ENCODE measurements around the gene LMOD3.

LMOD3 gene

DNA sequence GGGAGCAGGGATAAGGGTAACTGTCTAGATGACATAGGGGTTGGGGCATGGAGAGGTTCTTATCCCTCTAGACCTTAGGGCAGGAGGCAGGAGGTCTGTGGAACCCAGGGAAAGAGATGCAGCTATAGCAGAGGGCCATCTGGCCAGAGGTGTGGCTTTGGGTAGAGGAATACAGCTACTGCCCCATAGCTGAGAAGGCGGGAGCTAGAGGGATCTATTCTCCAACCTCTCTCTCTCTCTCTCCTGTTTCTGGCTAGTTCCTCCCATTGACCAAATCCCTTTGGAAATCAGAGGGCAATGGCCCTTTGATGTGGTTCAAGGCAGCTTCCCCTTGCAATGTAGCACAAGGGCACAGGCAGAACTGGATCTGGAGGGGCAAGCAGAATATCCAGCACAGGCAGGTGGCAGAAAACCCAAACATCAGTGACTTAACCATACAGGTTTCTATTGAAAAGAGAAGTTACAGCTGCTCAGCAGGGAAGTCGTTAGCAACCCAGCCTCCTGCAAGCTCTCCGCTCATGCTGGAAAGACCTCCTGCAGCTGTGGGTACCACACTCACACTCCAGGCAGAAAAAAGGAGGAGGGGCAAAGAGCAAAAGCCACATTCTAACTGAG, 22.3 kb upstream of the LMOD3 start:
- Histone ChIP-seq H3K27me3 (ENCODE audit: control insufficient read depth, insufficient read depth, low read length) (no peaks in the 10 kb centered on the region), H3K9ac (ENCODE audit: low read depth, low read length) (no peak overlapping the region), H3K4me2 (ENCODE audit: low read length) (no peak overlapping the region), H3K36me3 (ENCODE audit: insufficient read depth, low read length) (no peaks in the 10 kb centered on the region), H3K4me1 (ENCODE audit: control insufficient read depth, insufficient read depth, low read length) (peaks cover 14% of the 10 kb centered on the region), H3K4me3 (ENCODE audit: low read length) (no peak overlapping the region), H3K9me3 (replicated peaks; ENCODE audit: low read length) (no peaks in the 10 kb centered on the region)

DNA sequence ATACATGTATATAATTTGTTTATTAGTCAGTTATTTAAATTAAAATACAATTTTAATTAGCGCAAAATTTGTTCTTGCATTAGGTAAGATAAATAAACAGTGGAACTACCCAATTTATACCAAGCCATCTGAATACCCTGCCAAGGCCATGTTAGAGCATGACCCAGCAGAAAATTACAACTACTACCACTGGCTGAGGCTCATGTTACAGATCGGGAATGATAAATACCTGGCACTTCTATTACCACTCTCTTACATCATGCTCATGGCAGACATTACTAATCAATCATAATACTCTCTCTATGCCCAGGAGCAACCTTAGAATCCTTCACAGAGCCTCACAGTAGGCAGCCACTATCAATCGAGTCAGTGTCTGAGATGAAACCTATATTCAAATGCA, 21.2 kb upstream of the LMOD3 start:
- Histone ChIP-seq H3K36me3 (ENCODE audit: insufficient read depth, low read length) (no peaks in the 10 kb centered on the region), H3K4me1 (ENCODE audit: control insufficient read depth, insufficient read depth, low read length) (peaks cover 14% of the 10 kb centered on the region), H3K9ac (ENCODE audit: low read depth, low read length) (no peak overlapping the region), H3K4me3 (ENCODE audit: low read length) (no peak overlapping the region), H3K4me2 (ENCODE audit: low read length) (no peak overlapping the region), H3K27me3 (ENCODE audit: control insufficient read depth, insufficient read depth, low read length) (no peaks in the 10 kb centered on the region), H3K9me3 (replicated peaks; ENCODE audit: low read length) (no peaks in the 10 kb centered on the region)

DNA sequence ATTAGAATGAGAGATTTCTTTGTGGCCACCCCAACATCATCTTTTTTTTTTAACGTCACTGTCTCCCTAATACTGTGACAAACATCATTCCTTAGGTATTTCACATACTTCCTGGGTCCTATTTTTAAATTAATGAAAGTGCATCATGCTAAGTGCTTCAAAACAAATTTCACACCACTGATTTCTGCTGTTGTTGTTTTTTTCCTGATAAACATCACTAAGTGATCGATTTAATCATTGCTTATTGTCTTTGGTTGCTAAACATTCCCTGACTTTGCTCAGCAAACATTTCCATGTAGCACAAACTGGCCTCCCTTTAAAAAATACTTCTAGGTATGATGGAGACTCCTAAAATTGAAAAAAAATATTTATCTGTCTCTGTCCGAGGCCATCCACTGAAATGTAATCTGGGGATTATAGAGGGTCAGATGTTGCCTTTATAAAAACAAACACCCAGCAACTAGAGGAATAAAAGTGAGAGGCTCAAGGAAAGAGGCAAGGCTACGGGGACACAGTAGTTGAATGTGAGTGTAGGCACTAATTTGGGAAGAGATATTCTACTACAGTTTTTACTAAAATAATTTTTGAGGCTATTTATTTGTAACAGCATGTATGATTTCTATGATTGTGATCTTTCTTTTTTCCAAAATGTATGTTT, 20.5 kb upstream of the LMOD3 start:
- Histone ChIP-seq H3K9ac (ENCODE audit: low read depth, low read length) (no peak overlapping the region), H3K9me3 (replicated peaks; ENCODE audit: low read length) (no peaks in the 10 kb centered on the region), H3K36me3 (ENCODE audit: insufficient read depth, low read length) (no peaks in the 10 kb centered on the region), H3K4me3 (ENCODE audit: low read length) (no peak overlapping the region), H3K4me1 (ENCODE audit: control insufficient read depth, insufficient read depth, low read length) (peaks cover 14% of the 10 kb centered on the region), H3K4me2 (ENCODE audit: low read length) (no peak overlapping the region), H3K27me3 (ENCODE audit: control insufficient read depth, insufficient read depth, low read length) (no peaks in the 10 kb centered on the region)

DNA sequence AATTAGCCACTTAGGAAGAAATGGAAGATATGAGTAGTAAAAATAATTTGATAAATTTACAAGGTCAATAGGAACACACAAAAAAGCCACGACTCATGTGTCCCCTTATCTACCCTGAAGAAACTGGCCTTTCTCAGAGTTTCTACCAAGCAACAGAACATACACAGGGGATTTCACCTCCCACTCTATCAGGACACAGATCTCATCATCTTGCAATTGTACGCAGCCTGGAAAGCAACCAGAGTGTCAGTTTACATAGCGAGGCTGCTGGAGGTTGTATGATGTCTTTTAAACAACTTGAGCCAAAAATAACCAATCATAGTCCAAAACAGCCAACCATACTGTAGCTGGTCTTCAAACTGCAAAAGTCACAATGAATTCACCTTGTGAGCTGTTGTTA, 19.7 kb upstream of the LMOD3 start:
- Histone ChIP-seq H3K9ac (ENCODE audit: low read depth, low read length) (no peak overlapping the region), H3K9me3 (replicated peaks; ENCODE audit: low read length) (no peaks in the 10 kb centered on the region), H3K4me2 (ENCODE audit: low read length) (no peak overlapping the region), H3K36me3 (ENCODE audit: insufficient read depth, low read length) (no peaks in the 10 kb centered on the region), H3K27me3 (ENCODE audit: control insufficient read depth, insufficient read depth, low read length) (no peaks in the 10 kb centered on the region), H3K4me1 (ENCODE audit: control insufficient read depth, insufficient read depth, low read length) (peaks cover 14% of the 10 kb centered on the region), H3K4me3 (ENCODE audit: low read length) (no peak overlapping the region)

DNA sequence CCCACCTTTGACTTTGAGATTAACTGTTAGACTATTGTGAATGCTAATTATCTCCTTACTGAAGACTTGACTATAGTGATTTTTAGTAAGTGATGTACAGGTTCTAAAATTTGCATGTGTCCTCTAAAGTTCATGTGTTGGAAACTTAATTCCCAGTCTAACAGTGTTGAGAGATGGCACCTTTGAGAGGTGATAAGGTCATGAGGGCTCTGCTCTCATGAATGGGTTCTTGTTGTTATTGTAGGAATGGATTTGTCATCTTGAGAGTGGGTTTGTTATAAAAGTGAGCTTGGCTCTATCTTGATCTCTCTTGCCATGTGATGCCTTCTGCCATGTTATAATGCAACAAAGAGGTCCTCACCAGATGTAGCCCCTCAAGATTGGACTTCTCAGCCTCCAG, 18.9 kb upstream of the LMOD3 start:
- Histone ChIP-seq H3K4me3 (ENCODE audit: low read length) (no peak overlapping the region), H3K4me1 (ENCODE audit: control insufficient read depth, insufficient read depth, low read length) (peaks cover 14% of the 10 kb centered on the region), H3K9me3 (replicated peaks; ENCODE audit: low read length) (no peaks in the 10 kb centered on the region), H3K27me3 (ENCODE audit: control insufficient read depth, insufficient read depth, low read length) (no peaks in the 10 kb centered on the region), H3K4me2 (ENCODE audit: low read length) (no peak overlapping the region), H3K9ac (ENCODE audit: low read depth, low read length) (no peak overlapping the region), H3K36me3 (ENCODE audit: insufficient read depth, low read length) (no peaks in the 10 kb centered on the region)

DNA sequence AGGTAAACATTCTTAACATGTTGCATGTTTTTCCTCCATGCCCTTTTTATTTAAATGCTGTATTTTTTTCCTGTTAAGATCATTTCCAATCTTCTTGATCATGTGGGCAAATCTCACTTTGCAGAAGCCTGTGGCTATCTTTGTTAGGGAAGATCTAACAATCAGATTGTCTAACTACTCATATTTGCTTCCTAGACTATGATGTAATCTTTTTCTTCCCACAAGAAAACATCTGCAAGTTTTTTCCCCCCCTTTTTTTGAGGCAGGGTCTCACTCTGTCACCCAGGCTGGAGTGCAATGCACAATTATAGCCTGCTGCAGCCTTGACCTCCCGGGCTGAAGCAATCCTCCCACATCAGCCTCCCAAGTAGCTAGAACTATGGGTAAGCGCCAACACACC, 15.0 kb upstream of the LMOD3 start:
- Histone ChIP-seq H3K4me3 (ENCODE audit: low read length) (no peak overlapping the region), H3K27me3 (ENCODE audit: control insufficient read depth, insufficient read depth, low read length) (no peaks in the 10 kb centered on the region), H3K36me3 (ENCODE audit: insufficient read depth, low read length) (no peaks in the 10 kb centered on the region)

DNA sequence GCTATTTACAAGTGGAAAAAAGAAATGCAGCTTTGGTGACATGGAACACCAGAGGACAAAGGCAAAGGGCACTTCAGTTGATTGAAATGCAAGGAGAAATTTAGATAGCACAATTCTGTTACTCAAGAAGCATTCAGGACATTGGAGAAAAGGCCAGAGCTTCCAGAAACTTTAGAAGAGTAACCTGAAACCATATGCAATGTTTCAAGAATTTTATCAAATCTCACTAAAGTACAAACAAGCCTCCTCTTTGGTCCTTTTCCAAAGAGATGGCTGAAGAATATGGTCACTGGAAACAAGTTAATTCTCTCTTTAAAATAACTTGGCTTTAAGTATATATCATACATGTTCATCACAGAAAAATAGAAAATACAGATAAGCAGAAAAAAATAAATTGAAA, 14.6 kb upstream of the LMOD3 start:
- H3K4me2 ChIP-seq (ENCODE audit: low read length): no peak overlapping the region
- no peaks in the 10 kb centered on the region for H3K27me3 ChIP-seq (ENCODE audit: control insufficient read depth, insufficient read depth, low read length)
- no peak overlapping the region for H3K9ac ChIP-seq (ENCODE audit: low read depth, low read length)
- H3K4me3 ChIP-seq (ENCODE audit: low read length): no peak overlapping the region
- no peaks in the 10 kb centered on the region for H3K36me3 ChIP-seq (ENCODE audit: insufficient read depth, low read length)
- no peaks in the 10 kb centered on the region for H3K9me3 ChIP-seq (replicated peaks; ENCODE audit: low read length)
- H3K4me1 ChIP-seq (ENCODE audit: control insufficient read depth, insufficient read depth, low read length): peaks cover 1% of the 10 kb centered on the region

More for the DNA sequence above, 15.0 kb upstream of the LMOD3 start:
- Histone ChIP-seq H3K9me3 (replicated peaks; ENCODE audit: low read length) (no peaks in the 10 kb centered on the region), H3K4me2 (ENCODE audit: low read length) (no peak overlapping the region), H3K9ac (ENCODE audit: low read depth, low read length) (no peak overlapping the region), H3K4me1 (ENCODE audit: control insufficient read depth, insufficient read depth, low read length) (peaks cover 5% of the 10 kb centered on the region)

DNA sequence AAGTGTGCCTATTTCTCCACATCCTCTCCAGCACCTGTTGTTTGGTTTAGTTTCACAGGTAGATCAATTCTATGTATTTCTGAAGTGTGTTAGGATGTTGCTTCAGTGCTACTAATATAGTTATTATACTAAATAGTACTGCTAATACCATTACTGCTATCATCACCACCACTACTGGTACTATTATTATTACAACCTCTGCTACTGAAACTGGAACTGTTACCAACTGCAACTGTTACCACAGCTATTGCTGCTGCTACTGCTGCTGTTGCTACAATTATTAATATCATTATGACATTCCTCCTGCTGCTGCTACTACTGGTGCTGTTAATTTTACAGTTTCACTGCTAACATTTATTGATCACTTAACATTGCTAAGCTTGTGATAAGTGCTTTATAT, 8.3 kb upstream of the LMOD3 start:
- Histone ChIP-seq H3K4me2 (ENCODE audit: low read length) (no peak overlapping the region), H3K4me1 (ENCODE audit: control insufficient read depth, insufficient read depth, low read length) (no peaks in the 10 kb centered on the region), H3K4me3 (ENCODE audit: low read length) (no peak overlapping the region), H3K9me3 (replicated peaks; ENCODE audit: low read length) (no peaks in the 10 kb centered on the region), H3K9ac (ENCODE audit: low read depth, low read length) (no peak overlapping the region), H3K27me3 (ENCODE audit: control insufficient read depth, insufficient read depth, low read length) (no peaks in the 10 kb centered on the region), H3K36me3 (ENCODE audit: insufficient read depth, low read length) (no peaks in the 10 kb centered on the region)

DNA sequence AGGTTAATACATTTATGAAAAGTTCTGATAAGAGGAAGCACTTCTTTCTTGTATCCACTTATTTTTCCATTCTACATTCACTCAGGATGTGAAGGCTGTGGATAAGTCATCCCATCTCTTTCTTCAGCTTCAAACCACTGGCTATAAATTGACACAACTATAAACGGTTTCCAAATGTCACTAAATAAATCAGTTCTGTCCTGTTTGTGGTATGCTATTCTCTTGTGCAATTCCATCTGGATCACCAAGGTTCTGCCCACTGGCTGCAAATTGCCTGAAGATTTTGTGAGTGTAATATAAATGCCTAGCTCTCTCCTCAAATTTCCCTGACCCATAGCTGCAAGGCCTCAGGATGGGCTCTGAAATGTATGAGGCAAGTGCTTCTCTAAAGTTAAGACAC, 7.1 kb upstream of the LMOD3 start:
- Histone ChIP-seq H3K4me2 (ENCODE audit: low read length) (no peak overlapping the region), H3K4me1 (ENCODE audit: control insufficient read depth, insufficient read depth, low read length) (no peaks in the 10 kb centered on the region), H3K9ac (ENCODE audit: low read depth, low read length) (no peak overlapping the region), H3K27me3 (ENCODE audit: control insufficient read depth, insufficient read depth, low read length) (no peaks in the 10 kb centered on the region), H3K4me3 (ENCODE audit: low read length) (no peak overlapping the region), H3K36me3 (ENCODE audit: insufficient read depth, low read length) (no peaks in the 10 kb centered on the region), H3K9me3 (replicated peaks; ENCODE audit: low read length) (no peaks in the 10 kb centered on the region)

DNA sequence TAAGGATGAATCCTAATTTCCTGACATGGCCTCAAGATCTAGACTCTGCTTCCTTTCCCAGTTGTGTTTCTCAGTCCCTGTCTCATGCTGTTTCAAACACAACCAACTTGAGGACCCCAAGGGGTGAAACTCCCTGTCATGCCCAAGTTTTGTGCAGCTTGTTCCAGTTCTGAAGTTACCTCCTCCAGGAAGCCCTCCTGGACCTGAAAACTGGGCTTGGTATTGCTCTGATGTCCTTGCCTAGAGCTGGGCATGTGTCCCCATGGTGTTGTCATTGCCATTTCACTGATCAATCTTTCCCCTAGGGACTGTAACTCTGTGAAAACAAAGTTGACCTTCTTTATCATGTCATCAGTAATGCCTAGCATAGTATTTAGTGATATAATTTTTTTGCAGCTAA, 6.1 kb upstream of the LMOD3 start:
- H3K9ac ChIP-seq (ENCODE audit: low read depth, low read length): no peak overlapping the region
- no peak overlapping the region for H3K4me3 ChIP-seq (ENCODE audit: low read length)
- H3K36me3 ChIP-seq (ENCODE audit: insufficient read depth, low read length): no peaks in the 10 kb centered on the region
- H3K4me2 ChIP-seq (ENCODE audit: low read length): no peak overlapping the region
- H3K4me1 ChIP-seq (ENCODE audit: control insufficient read depth, insufficient read depth, low read length): no peaks in the 10 kb centered on the region
- H3K9me3 ChIP-seq (replicated peaks; ENCODE audit: low read length): no peaks in the 10 kb centered on the region
- no peaks in the 10 kb centered on the region for H3K27me3 ChIP-seq (ENCODE audit: control insufficient read depth, insufficient read depth, low read length)

DNA sequence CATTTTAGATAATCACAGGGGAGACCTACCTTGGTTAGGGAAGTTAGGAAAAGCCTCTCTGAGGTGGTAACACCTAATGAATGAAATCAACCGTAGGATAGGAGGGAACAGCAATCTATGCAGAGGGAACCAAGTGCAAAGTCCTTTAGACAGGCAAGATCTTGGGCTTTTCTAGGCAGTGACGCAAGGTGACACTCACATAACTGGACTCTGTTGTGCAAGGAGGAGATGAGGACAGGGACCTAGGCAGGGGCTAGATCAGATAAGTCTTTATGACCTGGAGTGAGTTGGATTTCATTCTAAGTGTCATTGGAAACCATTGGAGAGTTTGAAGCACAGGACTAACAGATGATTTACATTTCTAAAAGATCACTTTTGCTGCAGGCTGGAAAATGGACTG, 4.6 kb upstream of the LMOD3 start:
- H3K9me3 ChIP-seq (replicated peaks; ENCODE audit: low read length): no peaks in the 10 kb centered on the region
- no peaks in the 10 kb centered on the region for H3K27me3 ChIP-seq (ENCODE audit: control insufficient read depth, insufficient read depth, low read length)
- H3K4me2 ChIP-seq (ENCODE audit: low read length): no peak overlapping the region
- H3K4me3 ChIP-seq (ENCODE audit: low read length): no peak overlapping the region
- no peaks in the 10 kb centered on the region for H3K36me3 ChIP-seq (ENCODE audit: insufficient read depth, low read length)
- H3K4me1 ChIP-seq (ENCODE audit: control insufficient read depth, insufficient read depth, low read length): no peaks in the 10 kb centered on the region
- no peak overlapping the region for H3K9ac ChIP-seq (ENCODE audit: low read depth, low read length)

DNA sequence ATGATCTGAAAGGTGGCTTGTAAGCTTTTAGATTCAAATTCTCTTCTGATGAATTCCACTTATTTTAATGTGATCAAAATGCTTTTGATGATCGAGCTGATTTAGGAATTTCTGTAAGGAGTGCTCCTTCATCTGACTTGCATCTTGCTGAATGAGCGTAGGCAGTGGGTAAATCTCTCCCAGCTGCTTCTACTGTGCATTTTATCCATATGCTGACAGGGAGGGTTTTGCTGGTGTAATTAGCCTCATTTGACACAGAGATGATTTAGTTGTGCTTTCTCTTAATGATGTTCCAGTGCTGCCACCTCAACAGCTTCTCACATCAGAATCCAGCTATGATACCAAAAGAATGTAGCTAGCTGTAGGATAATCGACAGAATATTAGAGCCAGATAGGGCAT, 3.8 kb upstream of the LMOD3 start:
- Histone ChIP-seq H3K9me3 (replicated peaks; ENCODE audit: low read length) (no peaks in the 10 kb centered on the region), H3K27me3 (ENCODE audit: control insufficient read depth, insufficient read depth, low read length) (no peaks in the 10 kb centered on the region), H3K4me2 (ENCODE audit: low read length) (no peak overlapping the region), H3K4me1 (ENCODE audit: control insufficient read depth, insufficient read depth, low read length) (no peaks in the 10 kb centered on the region), H3K4me3 (ENCODE audit: low read length) (no peak overlapping the region), H3K9ac (ENCODE audit: low read depth, low read length) (no peak overlapping the region), H3K36me3 (ENCODE audit: insufficient read depth, low read length) (no peaks in the 10 kb centered on the region)

All from skeletal muscle satellite cell (primary cell).